Measurements from ENCODE around the gene SSBP2.

GRCh38 chr5:81402192-81402930 is 348.5 kb downstream of the SSBP2 start:
- TF ChIP-seq POLR2AphosphoS5 (IDR thresholded peaks at IDR 0.05; ENCODE audit: insufficient read depth, low read depth, low read length) = no peak
- no peak for TF ChIP-seq CTCF (IDR thresholded peaks at IDR 0.05; ENCODE audit: extremely low read depth in 1 of 2, insufficient read depth in 1 of 2, low read depth in 1 of 2, low read length in 2 of 2)
- TF ChIP-seq MAX (IDR thresholded peaks at IDR 0.05; ENCODE audit: insufficient read depth, insufficient read length) = no peak
- no peak for TF ChIP-seq POLR2A (IDR thresholded peaks at IDR 0.05; ENCODE audit: low read depth, low read length)
- TF ChIP-seq EZH2 (IDR thresholded peaks at IDR 0.05; ENCODE audit: borderline replicate concordance, low read depth, low read length, severe bottlenecking) = no peak
- TF ChIP-seq FOS (IDR thresholded peaks at IDR 0.05; ENCODE audit: borderline replicate concordance, insufficient read depth, low read length) = no peak
